Ammon's horn (tissue), 1 donor: Measurements from ENCODE around the gene SERPINB13.
A peak's percentile ranks its signal among the peaks of the same experiment; 100 is the strongest.

Experiments used
- DNase-seq: peaks from one replicate; pipeline ENCODE4 v3.0.0-alpha.2; 2016; ENCODE audit warnings: low spot score

Gene SERPINB13

DNA sequence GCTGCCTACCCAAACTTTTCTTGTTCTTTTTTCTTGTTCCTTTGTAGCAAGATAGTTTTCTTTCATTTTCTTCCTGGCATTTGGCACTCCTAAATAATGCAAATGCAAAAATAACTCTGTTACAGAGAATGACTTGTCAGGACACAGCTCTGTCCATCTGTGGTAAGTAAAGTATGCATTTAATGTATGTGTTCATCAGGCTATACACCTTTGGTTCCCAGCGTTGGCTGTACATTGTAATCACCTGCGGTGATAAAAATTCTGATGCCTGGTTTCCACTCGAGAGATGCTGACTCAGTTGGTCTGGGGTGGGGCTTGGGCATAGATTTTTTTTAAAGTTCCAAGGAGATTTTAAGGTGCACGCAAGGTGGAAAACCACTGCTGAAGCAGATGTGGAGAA, at the start of gene SERPINB13:
SERPINB13 (plus strand) TSS at position 378 of the 400 bp plus-strand sequence. CDS start 1,325 bp downstream, outside the sequence.
- DNase-seq: no peak

DNA sequence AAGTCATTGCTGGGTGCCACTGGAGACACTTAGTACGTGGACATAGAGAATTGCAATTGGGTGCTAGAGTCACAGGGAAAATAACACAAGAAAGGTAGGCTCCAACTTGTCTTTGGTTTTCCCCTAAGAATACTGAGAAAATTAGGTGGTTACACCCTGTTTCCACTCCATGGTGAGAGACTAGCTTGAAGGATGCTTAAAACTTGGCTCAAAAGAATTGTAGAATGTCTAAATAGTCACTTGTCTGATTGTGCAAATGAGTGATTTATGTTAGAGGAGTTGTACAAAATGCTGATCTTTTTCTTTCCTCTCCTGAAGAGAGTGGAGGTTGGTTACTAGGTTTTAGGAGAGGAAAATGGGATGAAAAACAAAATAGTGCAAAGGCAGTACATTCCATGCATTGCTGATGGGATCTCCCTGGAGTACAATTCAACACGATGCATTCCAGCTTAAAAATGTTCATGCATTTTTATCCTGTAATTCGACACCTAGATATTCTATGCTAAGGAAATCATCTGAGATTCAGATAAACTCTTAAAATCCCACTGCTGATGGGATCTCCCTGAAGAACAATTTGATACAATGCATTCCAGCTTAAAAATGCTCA, 47.1 kb upstream of the SERPINB13 start:
- DNase-seq: no peak

- no peak for DNase-seq
Observed at GRCh38 chr18:63542069-63542468, 45.1 kb upstream of the SERPINB13 start, which contains the start of gene SERPINB12. SERPINB12 (plus strand) TSS chr18:63542369; CDS start chr18:63556160, 13,791 bp downstream.

- no peak for DNase-seq
Observed at GRCh38 chr18:63544017-63544416, 43.1 kb upstream of the SERPINB13 start.

GRCh38 chr18:63545000-63545399, 42.1 kb upstream of the SERPINB13 start:
- DNase-seq: no peak

DNA sequence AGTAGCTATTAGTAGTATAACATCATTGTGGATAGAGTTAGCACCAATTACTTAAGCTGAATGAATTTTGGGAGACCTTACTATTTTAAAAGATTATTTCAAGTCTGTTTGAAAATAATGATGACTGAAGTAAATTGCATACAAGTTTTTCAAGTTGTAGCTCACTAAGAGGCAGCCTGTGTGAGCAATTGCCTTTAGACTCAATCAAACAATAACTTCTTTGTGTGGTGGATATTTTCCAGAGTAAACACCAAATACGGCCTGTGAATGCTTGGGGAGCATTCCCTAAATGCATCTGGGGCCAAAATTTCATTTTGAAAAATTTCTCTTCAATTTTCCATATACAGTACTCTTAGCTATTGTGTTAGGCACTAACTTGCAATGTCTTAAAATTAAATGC, 37.1 kb upstream of the SERPINB13 start:
- no peak for DNase-seq

- DNase-seq: no peak
Observed at GRCh38 chr18:63551769-63552168, 35.4 kb upstream of the SERPINB13 start.

GRCh38 chr18:63552581-63552980, 34.6 kb upstream of the SERPINB13 start:
- no peak for DNase-seq

DNA sequence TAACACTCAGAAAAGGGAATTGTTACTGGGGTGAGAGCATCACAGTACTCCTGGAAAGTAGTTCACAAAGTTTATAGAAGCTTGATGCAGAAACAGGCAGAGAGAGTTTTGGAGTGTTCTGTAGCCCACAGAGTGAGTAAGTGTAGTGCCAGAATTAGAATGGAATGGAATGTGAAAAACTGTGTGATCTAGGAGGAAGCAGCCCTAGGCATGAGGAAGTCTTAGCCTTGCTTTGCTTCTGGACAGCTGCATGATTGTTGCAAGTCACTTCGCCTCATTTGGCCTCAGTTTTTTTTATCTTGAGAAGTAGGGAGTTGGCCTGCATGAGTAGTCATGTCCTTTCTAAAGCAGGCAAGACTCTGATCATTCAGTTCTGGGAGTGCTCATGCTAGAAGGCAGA, 34.1 kb upstream of the SERPINB13 start:
- DNase-seq: peak; percentile 23

DNA sequence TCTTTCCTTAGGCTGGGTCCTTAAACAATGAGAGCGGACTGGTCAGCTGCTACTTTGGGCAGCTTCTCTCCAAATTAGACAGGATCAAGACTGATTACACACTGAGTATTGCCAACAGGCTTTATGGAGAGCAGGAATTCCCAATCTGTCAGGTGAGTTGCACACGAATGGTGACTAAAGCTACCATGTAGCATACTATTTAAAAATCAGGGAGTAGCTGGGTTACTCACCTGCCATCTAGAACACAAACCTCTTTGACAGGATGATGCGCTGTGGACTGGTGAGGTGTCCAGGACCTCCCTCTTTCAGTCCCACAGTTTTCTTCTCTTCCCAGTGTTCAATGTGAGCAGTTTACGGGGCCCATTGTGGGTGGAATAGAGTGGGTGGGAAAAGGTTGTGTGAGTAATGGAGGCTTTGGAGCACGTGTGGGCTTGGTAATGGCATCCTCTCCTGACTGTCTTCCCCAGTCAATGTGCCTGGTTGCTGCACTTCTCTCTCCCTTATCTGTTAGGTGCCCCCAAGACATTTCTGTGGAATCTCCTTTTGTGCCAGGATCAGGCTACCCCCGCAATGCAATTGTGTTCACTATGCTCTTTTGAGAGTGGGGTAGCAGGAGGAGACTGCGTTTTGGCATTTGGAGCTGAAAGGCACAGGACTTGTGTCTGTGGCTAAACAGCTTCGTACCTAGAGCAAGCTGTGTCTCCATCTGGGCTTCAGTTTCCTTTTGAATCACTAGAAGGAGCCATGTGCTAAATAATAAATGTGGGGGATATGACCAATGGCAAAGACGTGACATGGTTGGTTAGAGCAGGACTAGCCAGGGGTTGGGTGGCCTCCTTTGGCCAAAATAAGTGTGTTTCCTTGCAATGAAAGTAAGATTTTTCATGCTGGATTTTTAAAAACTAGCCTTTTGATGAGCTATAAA, 27.3 kb upstream of the SERPINB13 start:
- no peak for DNase-seq

- DNase-seq: no peak
Observed at GRCh38 chr18:63562284-63562683, 24.9 kb upstream of the SERPINB13 start.

GRCh38 chr18:63564021-63564420, 23.1 kb upstream of the SERPINB13 start:
- no peak for DNase-seq

DNA sequence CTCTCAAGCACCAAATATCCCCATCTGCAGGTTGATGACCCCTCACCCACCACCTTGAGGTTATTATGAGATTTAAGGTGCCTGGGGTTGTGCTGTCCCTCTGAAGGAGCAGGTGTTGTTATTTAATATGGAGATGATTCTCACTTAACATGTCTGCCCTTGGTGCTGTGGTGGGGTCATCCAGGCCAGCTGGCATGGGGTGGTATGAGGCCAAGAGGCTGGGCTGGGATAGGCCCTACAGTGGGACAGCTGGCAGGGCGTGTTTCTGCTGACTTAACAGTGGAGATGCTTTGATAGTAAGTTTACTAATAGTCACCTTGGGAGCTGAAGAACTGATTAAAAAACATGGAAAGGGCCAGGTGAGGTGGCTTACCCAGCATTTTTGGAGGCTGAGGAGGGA, 22.6 kb upstream of the SERPINB13 start:
- no peak for DNase-seq

DNA sequence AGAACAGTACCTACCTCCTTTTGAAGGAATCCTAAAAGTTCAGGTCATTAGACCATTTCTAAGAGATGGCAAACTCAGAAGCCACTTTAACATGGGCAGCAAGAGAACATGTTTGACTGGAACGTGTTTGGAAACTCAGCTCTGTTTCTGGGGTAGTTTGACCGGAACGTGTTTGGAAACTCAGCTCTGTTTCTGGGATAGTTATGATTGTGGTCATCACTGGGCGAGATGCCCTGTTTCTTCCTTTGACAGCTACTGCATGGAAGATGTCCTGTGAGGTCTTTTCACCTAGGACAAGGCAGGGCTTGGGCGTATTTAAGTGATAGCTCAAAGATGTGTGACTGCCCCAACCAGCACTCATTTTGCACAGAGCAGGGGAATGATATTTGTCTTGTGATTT, 19.9 kb upstream of the SERPINB13 start:
- DNase-seq: no peak

DNA sequence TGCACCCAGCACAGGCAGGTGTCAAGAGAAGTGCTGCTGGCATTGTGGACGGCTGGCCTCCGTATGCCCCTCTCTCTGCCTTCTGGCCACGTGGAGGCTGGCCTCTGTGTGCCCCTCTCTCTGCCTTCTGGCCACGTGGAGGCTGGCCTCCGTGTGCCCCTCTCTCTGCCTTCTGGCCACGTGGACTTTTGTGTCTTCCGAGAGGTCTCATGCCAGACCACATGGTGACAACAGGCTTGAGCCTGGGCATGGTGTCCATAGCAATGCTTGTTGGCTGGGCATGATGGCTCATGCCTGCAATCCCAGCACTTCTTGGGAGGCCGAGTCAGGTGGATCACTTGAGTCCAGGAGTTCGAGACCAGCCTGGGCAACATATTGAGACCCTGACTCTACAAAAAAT, 19.3 kb upstream of the SERPINB13 start:
- DNase-seq: no peak

DNA sequence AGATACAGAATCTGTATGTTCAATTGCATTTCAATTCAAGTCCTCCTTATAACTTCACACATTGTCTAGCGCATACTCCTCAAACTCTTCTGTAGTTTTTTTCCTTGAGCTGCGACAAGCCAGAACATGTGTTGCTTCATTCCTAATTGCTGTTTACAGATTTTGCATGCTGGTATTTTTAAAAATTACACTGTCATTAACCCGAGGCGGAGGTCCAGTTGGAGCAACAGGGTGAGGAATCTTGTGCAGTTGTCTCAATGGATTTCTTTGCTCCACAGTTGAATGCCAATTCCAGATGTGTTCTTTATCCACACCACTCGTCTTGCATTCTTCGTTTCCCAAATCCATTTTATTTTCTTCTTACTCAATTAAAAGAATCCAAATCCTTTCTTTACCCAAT, 16.4 kb upstream of the SERPINB13 start:
- no peak for DNase-seq

GRCh38 chr18:63575681-63576080, 11.5 kb upstream of the SERPINB13 start:
- DNase-seq: no peak

DNA sequence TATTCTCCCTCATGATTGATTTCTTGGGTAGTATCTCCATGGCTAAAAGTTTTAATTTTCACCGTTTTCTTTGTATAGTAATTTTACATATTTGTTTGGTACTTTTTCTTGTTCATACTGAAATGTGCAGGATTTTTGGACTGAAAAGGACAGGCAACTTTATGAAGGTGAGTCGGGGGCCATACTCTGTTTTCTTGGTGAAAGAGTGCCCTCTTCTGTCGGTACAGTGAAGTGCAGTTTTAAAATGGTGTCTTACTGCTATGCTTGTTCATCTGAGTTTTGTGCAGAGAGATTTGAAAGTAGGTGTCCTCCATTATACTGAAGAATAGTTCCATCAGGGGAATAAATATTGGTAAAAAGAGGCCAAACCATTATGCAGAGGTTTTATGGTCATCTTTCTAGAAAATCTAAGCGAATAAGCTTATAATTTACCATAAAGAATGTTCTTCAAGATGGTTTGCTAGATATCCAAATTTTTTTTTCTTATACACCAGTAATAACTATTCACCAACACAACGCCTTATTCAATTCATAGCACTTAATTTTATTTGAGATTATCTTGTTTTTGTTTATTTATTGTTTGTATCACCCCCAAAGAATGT, 8.7 kb upstream of the SERPINB13 start:
- DNase-seq: peak; percentile 36

- no peak for DNase-seq
Observed at GRCh38 chr18:63579616-63580015, 7.5 kb upstream of the SERPINB13 start.

DNA sequence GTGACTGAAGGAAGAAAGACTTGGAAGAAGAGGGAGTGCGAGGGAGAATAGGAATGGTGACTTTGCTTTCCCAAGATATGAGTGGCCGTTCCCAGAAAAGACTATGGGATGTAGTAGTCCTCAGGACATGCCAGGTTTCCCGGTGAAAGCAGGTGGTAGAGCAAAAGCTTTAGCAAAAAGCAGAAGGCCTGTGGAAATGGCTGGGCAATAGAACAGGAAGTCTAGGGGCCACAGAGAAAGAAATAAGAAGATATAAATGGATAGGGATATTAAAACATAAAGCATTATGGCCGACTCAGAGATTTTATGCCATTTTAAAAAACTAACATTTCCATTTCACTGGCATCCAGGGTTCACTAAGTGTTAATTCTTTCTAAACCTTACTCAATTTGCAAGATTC, 1.2 kb upstream of the SERPINB13 start:
- DNase-seq: no peak

DNA sequence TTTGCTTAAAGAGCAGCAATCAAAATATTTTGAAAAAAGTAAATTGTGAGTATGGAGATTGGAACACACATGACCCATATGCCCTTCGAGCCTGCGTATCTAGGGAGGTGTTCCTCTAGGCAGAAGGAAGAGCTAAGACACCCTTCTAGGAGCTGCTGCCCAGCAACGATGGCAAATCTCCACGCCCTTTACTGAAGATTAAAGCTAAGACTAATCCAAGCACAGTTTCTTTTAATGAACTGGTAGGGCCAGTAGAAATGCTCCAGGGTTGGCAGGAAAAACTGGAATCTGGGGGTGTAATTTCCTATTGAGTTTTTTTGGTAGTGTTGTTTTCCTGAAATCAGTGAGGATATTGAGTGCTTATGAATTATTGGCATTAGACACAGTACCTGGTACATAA, 712 bp upstream of the SERPINB13 start:
- peak; percentile 17 for DNase-seq

DNA sequence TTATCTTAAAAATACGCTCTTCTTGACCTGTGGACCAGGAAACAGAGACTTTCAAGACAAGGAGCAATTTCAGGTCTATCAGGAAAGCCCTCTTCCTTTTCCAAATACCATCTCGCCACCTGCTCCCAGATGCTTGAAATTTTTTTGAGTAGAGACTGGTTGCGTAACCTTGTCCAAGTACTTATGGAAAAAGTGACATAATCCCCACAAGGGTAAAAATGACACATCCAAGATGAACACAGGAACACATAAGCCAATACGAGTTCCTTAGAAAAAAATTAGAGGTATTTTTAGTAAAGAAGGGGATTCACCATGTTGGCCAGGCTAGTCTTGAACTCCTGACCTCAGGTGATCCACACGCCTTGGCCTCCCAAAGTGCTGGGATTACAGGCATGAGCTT, 1.8 kb downstream of the SERPINB13 start:
- no peak for DNase-seq

DNA sequence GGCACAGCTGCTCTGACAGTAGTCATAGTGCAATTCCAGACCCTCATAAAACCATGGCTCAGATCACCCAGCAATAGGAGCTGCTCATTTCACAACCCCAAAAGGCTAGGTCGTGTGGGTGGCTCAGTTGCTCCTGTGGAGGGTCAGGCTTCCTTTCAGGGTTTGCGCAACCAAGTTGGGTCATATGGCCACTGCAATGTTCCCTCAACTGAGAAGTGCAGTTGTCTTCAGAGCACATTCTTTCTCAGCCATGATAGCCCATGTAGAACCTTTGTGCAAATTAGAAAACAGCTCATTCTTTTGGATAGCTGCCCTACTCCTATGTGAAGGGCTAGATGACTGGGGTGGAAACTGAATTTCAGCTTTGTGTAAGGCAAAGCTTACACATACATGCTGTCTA, 3.2 kb downstream of the SERPINB13 start:
- DNase-seq: no peak
